AG04449 (cell line): ENCODE data around the gene ELP2.

Experiments used
- CTCF ChIA-PET: fragments of 350-600 bp; formaldehyde crosslinking; extraction: SDS; loops from one replicate; lab custom pipeline; 2021; ENCODE audit warnings: antibody characterized with exemption; lab: Yijun Ruan, JAX
- POLR2A ChIA-PET: fragments of 400-600, 350-600 bp; formaldehyde crosslinking; extraction: SDS; loops from one replicate; lab custom pipeline; 2020; ENCODE audit warnings: antibody characterized with exemption, inconsistent platforms; lab: Yijun Ruan, JAX
- DNase-seq: peaks from one replicate; pipeline ENCODE4 v3.0.0-alpha.2; 2010; ENCODE audit warnings: low read depth, low spot score
- H3K4me3 ChIP-seq: 2 replicates; pipeline ENCODE4 v1.5.1; 2011; ENCODE audit warnings: low read depth, mild to moderate bottlenecking, control low read depth, low read length
- CTCF ChIP-seq: IDR thresholded peaks from one replicate; pipeline ENCODE4 v1.5.1; 2011; ENCODE audit warnings: mild to moderate bottlenecking, moderate library complexity, low read length, control low read depth, inconsistent platforms; ENCODE audit not compliant: insufficient read depth; ENCODE audit errors: missing control alignments

ELP2 gene

DNA sequence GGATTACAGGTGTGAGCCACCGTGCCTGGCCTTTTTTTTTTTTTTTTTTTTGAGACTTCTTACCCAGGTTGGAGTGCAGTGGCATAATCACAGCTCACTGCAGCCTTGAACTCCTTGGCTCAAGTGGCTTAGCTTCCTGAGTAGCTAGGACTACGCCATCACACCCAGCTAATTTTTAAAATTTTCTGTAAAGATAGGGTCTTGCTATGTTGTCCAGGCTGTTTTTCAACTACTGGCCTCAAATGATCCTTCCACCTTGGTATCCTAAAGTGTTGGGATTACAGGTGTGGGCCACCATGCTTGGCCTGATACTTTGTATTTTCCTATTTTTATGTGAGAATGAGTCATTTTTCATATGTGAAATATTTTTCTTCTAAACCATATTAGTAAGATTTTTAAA, 13.7 kb downstream of the ELP2 start:
- no peak for TF ChIP-seq CTCF
- ChIA-PET CTCF (interaction anchor here (1.4 kb wide), 1 partner anchor 15 kb away, joined by 3 read pairs; no protein-coding TSS in a partner anchor), POLR2A (no interaction called here)
- no peak for DNase-seq
- no peak overlapping the region for H3K4me3 ChIP-seq

GRCh38 chr18:36149514-36150289, 20.0 kb downstream of the ELP2 start:
- ChIA-PET CTCF (interaction anchor here (0.6 to 3.6 kb wide), 7 partner anchors 9 to 134 kb away, joined by 3 to 10 read pairs (median 3); partner anchors contain the start of genes ELP2 and SLC39A6), POLR2A (no interaction called here)
- H3K4me3 ChIP-seq, result no peak overlapping the region
- TF ChIP-seq CTCF, result no peak
- DNase-seq, result no peak

GRCh38 chr18:36152781-36153180, 23.1 kb downstream of the ELP2 start:
- CTCF ChIA-PET, result no interaction called here
- DNase-seq, result no peak
- POLR2A ChIA-PET, result interaction anchor here (2.3 kb wide), 1 partner anchor 24 kb away, joined by 8 read pairs; the partner anchor contains the start of genes ELP2 and SLC39A6
- no peak for TF ChIP-seq CTCF
- no peak overlapping the region for H3K4me3 ChIP-seq

DNA sequence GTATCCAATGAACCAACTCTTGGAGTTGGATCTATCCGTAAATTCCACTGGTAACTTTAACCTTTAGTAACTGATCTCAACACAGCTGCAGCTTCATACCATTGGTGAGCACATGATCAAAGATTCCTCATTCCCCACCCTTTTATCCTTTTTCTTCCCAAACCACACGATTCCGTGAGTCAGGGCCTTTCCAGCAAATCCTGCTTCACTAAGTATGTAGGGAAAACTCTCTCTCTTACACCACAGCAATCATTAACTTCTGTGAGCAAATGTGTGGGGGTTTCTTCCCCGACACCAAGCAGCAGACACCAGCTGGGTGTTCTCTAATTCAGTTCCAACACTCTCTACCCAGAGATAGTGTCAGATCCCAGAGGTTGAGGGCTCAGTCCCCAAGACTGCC, 23.5 kb downstream of the ELP2 start:
- no peak overlapping the region for H3K4me3 ChIP-seq
- no peak for TF ChIP-seq CTCF
- DNase-seq, result peak; percentile 63
- POLR2A ChIA-PET, result interaction anchor here (2.3 kb wide), 1 partner anchor 24 kb away, joined by 8 read pairs; the partner anchor contains the start of genes ELP2 and SLC39A6
- CTCF ChIA-PET, result no interaction called here

- DNase-seq, result no peak
- CTCF ChIA-PET, result interaction anchor here (0.7 kb wide), 1 partner anchor 24 kb away, joined by 3 read pairs; no protein-coding TSS in a partner anchor
- POLR2A ChIA-PET, result interaction anchor here (2.3 kb wide), 1 partner anchor 25 kb away, joined by 8 read pairs; the partner anchor contains the start of genes ELP2 and SLC39A6
- TF ChIP-seq CTCF, result no peak
- H3K4me3 ChIP-seq, result no peak overlapping the region
Measured at GRCh38 chr18:36153771-36154170, 24.1 kb downstream of the ELP2 start.
